GM08714 (cell line): ENCODE results near the gene DSC1.
"Not testable (repeated sequence)": the region's sequence is repeated elsewhere in the genome, so short reads cannot be mapped to it uniquely, and the experiment has no call there.

Source experiments
- H3K4me3 ChIP-seq: fragments of 200-500 bp; sonication (Bioruptor generic); 2 replicates; pipeline ENCODE4 v1.5.1; 2014; ENCODE audit warnings: mild to moderate bottlenecking, low read length, inconsistent platforms
- ZNF274 ChIP-seq: IDR thresholded peaks from 2 replicates; pipeline ENCODE4 v1.6.1; 2012; ENCODE audit warnings: mild to moderate bottlenecking, low read depth, low read length

Gene DSC1

DNA sequence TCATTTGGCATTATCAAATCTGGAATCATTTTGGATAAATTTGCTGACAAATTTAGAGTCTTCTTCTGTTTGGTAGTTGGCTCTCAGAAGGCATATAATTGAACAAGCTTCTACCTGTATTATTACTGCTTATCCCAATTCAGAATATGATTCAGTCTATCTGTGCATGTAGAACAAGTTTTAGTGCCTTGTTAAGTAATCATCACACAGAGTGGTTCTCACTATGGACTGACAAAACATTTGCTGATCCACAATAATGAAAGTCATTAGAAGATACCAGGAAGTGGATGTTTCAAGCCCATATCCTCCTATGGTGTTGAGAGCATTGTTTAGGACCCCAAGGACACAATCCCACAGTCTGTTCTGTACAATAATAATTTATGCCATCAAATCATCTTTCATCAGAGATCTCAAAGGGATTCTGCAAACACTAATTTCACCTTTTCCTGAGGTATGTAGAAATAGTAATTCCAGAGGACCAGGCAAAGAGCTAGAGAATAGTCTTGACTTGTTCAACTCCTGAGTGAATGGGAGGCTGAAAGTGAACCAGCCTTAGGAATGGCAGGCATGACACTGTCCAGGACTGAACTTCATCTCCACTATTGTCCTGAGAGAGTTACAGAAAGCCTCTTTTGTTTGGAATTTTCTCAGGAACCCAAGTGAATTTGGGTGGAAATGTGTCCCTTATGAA is 29.6 kb upstream of the DSC1 start:
- no peak overlapping the region for H3K4me3 ChIP-seq
- no peak for TF ChIP-seq ZNF274

DNA sequence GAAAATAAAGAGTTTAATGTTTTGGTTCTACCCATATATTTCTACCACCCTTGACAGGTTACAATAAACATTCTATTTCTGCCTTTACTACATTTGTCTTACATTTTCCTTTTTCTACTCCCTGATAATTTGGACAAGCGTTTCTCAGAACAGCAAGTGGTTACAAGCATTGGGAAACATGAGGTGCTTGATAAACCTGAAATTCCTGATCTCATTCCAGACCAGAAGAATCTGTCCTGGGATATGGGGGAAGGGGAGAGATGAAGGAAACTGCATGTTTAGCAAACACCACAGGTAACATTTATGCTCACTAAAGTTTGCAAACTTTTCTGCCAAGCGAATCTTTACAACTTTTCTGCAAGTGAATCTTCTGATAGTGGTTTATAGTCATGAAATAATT is 28.3 kb upstream of the DSC1 start:
- no peak for TF ChIP-seq ZNF274
- no peak overlapping the region for H3K4me3 ChIP-seq

DNA sequence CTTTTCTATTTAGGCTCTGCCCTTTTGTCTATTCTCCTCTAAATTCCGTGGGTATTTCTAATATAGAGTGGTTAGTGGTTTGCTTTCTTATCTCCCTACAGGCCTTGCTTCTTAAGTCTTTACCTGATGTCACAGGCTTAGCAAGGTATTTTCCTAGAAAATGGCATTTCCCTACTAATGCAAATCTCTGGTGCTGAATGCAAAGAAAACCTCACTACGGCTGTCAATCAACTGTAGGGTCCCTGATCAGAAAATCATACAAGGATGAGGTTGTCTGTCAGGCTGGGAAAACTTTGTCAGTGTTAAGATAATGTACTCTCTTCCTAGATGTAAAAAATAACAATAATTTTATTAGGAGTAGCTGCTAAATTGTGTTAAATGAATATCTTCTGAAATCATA is 27.1 kb upstream of the DSC1 start:
- TF ChIP-seq ZNF274 = no peak
- no peak overlapping the region for H3K4me3 ChIP-seq

GRCh38 chr18:31185186-31185950 is 22.7 kb upstream of the DSC1 start:
- no peak for TF ChIP-seq ZNF274
- no peak overlapping the region for H3K4me3 ChIP-seq

DNA sequence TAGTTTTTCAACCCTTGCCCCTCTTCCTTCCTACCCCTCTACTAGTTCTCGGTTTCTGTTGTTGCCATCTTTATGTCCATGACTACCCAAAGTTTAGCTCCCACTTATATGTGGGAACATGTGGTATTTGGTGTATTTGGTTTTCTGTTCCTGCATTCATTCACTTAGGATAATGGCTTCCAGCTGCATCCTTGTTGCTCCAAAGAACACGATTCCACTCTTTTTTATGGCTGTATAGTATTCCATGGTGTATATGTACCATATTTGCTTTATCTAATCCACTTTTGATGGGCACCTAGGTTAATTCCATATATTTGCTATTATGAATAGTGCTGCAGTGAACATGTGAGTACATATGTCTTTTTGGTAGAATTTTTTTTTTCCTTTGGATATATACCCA is 20.6 kb upstream of the DSC1 start:
- H3K4me3 ChIP-seq = no peak overlapping the region
- no peak for TF ChIP-seq ZNF274

DNA sequence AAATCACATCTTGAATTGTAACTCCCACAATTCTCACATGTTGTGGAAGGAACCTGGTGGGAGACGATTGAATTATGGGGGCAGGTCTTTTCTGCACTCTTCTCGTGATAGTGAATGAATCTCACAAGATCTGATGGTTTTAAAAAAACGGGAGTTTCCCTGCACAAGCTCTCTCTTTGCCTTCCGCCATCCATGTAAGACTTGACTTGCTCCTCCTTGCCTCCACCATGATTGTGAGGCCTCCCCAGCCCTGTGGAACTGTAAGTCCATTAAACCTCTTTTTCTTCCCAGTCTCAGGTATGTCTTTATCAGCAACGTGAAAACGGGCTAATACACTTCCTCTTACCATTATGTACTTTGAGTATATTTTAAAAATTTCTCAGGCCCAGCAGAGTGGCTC is 14.7 kb upstream of the DSC1 start:
- not testable (repeated sequence) for H3K4me3 ChIP-seq

DNA sequence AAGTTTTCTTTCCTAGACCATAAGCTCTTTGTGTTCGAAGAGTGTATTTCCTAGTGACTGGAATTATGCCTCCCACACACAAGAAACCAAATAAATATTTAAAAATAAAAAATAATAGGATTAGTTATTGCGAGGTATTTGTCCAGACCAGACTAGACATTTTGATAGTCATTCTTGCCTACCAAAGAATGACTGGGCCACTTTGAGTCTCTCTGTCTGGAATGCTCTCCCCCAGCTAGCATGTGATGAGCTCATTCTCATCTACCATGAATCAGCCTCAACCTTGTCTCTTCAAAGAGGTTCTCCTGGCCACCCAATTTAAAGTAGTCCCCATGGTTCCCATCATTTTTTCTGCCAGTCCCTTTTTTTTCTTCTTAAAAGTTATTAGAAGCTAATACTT is 13.9 kb upstream of the DSC1 start:
- H3K4me3 ChIP-seq = no peak overlapping the region
- TF ChIP-seq ZNF274 = no peak

GRCh38 chr18:31171144-31171839 is 8.6 kb upstream of the DSC1 start:
- no peak overlapping the region for H3K4me3 ChIP-seq
- TF ChIP-seq ZNF274 = no peak

- TF ChIP-seq ZNF274 = no peak
- no peak overlapping the region for H3K4me3 ChIP-seq
Measured at GRCh38 chr18:31170335-31170734, 7.7 kb upstream of the DSC1 start.

GRCh38 chr18:31162419-31162793 is 250 bp downstream of the DSC1 start:
- no peak for TF ChIP-seq ZNF274
- no peak overlapping the region for H3K4me3 ChIP-seq

GRCh38 chr18:31161757-31162418 is 768 bp downstream of the DSC1 start:
- no peak for TF ChIP-seq ZNF274
- H3K4me3 ChIP-seq = no peak overlapping the region

DNA sequence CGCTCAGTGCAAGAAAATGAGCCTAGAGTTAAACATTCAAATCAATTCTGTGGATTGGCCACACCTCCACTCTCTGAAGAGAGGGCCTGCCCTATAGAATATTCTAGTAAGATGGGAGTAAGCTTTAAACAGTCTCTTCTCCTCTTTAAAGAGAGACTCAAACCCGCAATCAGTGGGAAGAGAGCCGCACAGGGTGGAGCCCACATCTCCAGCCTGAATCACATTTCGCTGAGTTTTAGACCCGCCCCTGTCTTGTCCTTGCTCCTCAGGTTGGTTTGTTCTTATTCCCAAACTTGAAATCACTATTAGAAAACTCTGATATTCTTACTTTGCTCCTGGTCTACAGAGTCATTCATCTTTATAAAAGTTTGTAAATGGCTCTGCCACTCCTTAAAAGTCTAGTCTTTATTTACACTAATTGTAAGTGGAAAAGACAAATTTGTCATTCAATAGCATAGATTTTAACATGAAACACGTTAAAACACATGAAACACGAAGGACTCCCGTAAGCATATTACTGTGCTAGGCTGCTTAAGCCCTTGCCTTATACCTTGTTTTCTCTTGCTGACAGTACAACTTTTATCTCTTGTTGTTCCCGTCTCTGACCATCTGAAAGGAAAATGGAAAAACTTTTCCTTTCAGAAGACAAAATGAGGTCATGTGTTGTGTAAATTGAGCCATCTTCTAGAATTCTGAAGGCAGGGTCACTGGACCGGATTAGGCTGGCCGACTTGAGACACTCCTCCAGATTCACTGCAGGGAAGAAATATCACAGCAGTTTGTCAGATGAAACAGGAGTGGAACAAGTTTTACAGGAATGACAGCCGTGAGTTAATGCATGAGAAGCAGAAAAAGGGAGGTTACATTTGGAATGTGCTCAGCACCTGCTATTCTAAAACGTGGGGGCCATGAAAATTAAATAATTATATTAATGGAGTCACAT is 5.6 kb downstream of the DSC1 start:
- no peak overlapping the region for H3K4me3 ChIP-seq
- TF ChIP-seq ZNF274 = no peak

GRCh38 chr18:31155498-31155897 is 7.2 kb downstream of the DSC1 start:
- no peak for TF ChIP-seq ZNF274
- H3K4me3 ChIP-seq = no peak overlapping the region

DNA sequence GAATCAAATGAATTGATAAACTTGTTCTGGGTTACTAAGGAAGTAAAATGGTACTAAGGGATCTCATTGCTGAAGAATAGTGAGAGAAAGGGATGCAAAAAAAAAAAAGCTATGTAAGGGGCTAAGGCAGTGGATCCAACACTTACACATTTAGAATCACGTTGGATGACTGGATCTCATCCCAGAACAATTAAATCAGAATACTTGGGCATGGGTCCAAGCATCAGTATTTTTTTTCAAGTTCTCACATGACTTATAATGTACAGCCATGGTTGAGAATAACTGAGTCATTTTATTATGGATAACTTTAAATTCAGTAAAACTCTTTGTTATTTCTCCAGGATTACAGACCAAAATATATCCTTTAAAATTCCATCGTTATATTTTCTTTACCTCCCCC is 8.5 kb downstream of the DSC1 start:
- TF ChIP-seq ZNF274 = no peak
- H3K4me3 ChIP-seq = no peak overlapping the region

DNA sequence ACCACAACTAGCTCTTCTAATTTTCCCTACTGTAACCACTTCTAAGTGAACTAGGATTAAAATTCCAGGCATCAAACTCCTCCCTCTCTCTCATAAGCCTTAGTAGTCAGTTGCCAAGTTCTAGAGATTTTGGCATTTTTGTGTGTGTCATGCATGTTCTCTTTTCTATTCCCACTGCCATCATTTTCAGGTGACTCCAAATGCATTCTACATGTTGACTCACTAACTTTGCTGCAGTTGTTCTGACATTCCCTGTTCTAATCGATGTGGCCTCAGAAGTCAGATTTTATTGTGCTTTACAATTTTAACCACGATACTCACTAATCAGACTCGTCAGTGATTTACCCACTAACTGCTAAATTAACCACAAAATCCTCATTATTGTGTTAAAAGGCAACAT is 13.3 kb downstream of the DSC1 start:
- no peak for TF ChIP-seq ZNF274
- H3K4me3 ChIP-seq = no peak overlapping the region
